ENCODE results near the gene GCDH.

GCDH gene

GRCh38 chr19:12943437-12944044 is 52.6 kb downstream of the GCDH start:
- DNase-seq, result no peak

DNA sequence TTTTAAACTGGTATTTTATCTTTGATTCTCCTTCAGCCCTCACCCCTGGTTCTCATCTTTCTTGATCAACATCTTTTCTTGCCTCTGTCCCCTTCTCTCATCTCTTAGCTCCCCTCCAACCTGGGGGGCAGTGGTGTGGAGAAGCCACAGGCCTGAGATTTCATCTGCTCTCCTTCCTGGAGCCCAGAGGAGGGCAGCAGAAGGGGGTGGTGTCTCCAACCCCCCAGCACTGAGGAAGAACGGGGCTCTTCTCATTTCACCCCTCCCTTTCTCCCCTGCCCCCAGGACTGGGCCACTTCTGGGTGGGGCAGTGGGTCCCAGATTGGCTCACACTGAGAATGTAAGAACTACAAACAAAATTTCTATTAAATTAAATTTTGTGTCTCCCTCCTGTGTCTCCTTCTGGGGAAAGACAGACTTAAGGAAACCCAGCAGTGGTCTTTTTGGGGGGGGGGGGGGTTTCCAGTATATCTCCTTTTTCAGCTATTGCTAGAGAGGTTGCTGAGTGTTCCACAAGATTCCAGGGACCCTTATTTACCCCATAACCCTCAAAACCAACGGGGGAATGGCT is 53.2 kb downstream of the GCDH start:
- DNase-seq, result no peak

DNA sequence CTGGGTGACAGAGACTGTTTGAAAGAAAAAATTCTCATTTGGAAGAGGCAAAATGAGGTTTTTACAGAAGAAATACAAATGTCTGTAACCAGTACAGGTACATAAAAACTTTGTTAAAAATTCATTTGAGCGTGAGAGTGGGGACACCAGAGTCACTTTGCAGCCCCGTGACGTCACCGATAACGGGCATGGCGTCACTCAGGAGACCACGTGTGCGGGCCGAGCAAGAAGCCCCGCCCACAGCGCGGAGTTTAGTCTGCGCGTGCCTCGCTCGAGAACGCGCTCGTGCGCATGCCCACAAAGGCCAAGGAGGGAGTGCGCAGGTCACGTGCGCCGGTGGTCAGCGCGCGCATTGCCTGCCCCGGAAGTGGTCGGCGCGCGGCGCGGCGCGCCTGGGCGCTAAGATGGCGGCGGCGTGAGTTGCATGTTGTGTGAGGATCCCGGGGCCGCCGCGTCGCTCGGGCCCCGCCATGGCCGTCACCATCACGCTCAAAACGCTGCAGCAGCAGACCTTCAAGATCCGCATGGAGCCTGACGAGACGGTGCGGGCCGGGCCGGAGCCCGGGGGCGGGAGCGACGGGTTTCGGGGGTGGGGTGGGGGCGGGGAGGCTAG is 54.6 kb downstream of the GCDH start, which contains the start of gene RAD23A:
RAD23A (plus strand) TSS at position 384 of the 613 bp plus-strand sequence; CDS start at position 471, 87 bp downstream.
- peak; percentile 100 for DNase-seq

DNA sequence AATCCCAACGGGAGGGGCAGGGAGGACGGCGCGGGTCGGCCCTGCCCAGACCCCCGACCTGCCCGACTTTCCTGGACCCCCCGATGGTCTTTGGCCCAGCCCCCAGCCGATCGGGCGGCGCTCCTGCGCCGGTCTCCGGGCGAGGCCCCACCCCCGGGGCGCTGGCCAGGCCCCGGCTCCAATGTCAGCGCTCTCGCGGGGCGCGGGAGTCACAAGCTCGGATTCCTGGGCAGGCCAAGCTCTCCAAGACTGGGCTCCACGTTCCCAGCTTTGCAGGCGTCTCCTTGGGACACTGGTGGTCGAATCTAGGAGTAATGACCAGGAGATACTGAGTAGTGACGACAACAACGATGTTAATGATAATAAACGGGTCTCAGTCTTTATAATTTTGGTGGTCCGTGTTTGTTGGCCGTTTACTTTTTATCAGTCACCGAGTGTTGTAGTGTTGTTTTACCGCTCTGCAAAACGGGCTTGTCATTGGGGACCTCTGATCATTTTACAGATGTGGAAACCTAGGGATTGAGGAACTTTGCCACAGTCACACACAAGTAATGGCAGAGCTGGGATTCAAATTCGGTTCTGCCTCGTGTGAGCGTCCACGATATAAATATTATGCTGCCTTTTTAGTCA is 55.2 kb downstream of the GCDH start:
- peak; percentile 72 for DNase-seq

DNA sequence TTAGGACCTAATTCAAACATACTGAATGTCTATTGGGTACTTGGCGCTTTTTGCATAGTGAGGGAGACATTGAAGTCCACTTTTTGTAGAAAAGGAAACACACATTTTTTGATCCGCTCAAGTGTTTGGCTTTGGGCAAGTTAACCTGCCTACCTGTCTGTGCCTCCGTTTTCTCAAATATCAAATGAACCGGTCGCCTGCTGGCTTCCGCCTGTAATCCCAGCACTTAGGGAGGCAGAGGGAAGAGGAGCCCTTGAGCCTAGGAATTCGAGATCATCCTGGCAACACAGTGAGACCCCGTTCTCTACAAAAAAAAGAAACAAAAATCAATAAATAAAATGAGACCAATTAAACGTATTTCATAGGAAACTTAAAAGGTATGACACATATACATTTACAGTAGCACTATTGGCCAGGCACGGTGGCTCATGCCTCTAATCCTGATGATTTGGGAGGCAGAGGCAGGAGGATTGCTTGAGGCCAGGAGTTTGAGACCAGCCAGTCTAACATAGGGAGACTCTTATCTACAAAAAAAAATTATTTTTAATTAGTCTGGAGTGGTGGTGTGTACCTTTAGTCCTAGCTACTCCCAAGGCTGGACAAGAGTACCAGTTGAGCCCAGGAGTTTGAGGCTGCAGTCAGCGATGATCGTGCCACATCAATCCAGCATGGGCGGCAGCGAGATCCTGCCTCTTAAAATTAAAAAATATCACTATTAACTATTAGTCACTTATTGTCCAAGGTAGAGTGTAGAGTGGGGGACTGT is 56.0 kb downstream of the GCDH start:
- DNase-seq, result no peak

GRCh38 chr19:12947702-12948611 is 57.0 kb downstream of the GCDH start:
- no peak for DNase-seq

DNA sequence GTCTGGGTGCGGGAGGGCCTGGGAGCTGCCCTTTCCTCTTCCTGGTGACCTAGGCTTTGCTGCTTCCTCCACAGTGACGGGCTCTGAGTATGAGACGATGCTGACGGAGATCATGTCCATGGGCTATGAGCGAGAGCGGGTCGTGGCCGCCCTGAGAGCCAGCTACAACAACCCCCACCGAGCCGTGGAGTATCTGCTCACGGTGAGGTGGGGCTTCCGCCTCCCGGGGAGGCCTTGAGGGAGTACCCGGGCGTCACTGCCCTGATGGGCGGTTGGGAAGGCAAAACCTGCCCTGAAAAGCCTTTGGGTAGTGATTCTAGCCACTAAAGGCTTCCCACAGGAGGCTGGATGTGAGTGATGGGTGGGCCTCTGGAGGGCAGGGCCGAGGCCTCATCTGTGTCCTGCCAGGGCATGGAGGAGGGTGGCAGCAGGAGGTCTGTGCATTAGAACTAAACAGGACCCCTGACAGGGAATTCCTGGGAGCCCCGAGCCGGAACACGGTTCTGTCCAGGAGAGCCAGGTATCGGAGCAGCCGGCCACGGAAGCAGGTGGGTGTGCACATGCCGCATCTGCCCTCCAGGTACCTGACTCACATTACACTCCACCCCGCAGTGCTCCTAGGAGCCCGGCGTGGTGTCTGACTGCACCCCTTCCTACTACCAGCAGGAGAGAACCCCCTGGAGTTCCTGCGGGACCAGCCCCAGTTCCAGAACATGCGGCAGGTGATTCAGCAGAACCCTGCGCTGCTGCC is 57.8 kb downstream of the GCDH start:
- no peak for DNase-seq

Data from suppressor macrophage treated with lipopolysaccharide for 4 hours (primary cell).